ENCODE results near the gene MAGI2.
A peak's percentile ranks its signal among the peaks of the same experiment; 100 is the strongest.
"Not testable (repeated sequence)": the region's sequence is repeated elsewhere in the genome, so short reads cannot be mapped to it uniquely, and the experiment has no call there.

Gene MAGI2

GRCh38 chr7:78002021-78002420 is 1451.4 kb downstream of the MAGI2 start:
- DNase-seq, result no peak

GRCh38 chr7:77999168-77999567 is 1454.3 kb downstream of the MAGI2 start:
- DNase-seq, result not testable (repeated sequence)

- no peak for DNase-seq
Measured at GRCh38 chr7:77995717-77996116, 1457.8 kb downstream of the MAGI2 start.

GRCh38 chr7:77993838-77994237 is 1459.6 kb downstream of the MAGI2 start:
- no peak for DNase-seq

GRCh38 chr7:77991656-77992055 is 1461.8 kb downstream of the MAGI2 start:
- no peak for DNase-seq

- peak; percentile 23 for DNase-seq
Measured at GRCh38 chr7:77989981-77990566, 1463.4 kb downstream of the MAGI2 start.

- no peak for DNase-seq
Measured at GRCh38 chr7:77985974-77986339, 1467.5 kb downstream of the MAGI2 start.

- DNase-seq, result no peak
Measured at GRCh38 chr7:77985232-77985973, 1468.1 kb downstream of the MAGI2 start.

- DNase-seq, result no peak
Measured at GRCh38 chr7:77983973-77984372, 1469.5 kb downstream of the MAGI2 start.

GRCh38 chr7:77982926-77983550 is 1470.4 kb downstream of the MAGI2 start:
- DNase-seq, result peak; percentile 87

GRCh38 chr7:77980087-77980713 is 1473.3 kb downstream of the MAGI2 start:
- no peak for DNase-seq

- DNase-seq, result no peak
Measured at GRCh38 chr7:77979219-77979618, 1474.2 kb downstream of the MAGI2 start.

- no peak for DNase-seq
Measured at GRCh38 chr7:77975672-77976480, 1477.6 kb downstream of the MAGI2 start.

GRCh38 chr7:77971726-77972125 is 1481.7 kb downstream of the MAGI2 start:
- no peak for DNase-seq

GRCh38 chr7:77967429-77967828 is 1486.0 kb downstream of the MAGI2 start:
- DNase-seq, result no peak
